Left ventricle myocardium superior (tissue), 1 donor: ENCODE results near the gene C12orf56. TPM values are rescaled to one million over a fixed set of nuclear protein-coding genes. Genes with fewer than 3 reads are reported as not detected.
"Not testable (repeated sequence)": the region's sequence is repeated elsewhere in the genome, so short reads cannot be mapped to it uniquely, and the experiment has no call there.

Source experiments
- ATAC-seq: fragments of 200-7000 bp; cut with Tn5 transposase; one replicate; pipeline ENCODE4 v1.9.1; 2020; ENCODE audit warnings: mild to moderate bottlenecking, moderate library complexity
- DNase-seq: peaks from one replicate; pipeline ENCODE4 v3.0.0-alpha.2; 2020
- intact Hi-C: fragments of 100-400 bp; cut with micrococcal nuclease; formaldehyde crosslinking; loops from one replicate; pipeline ENCODE4 v1.11.0; 2022
- total RNA-seq: library from RNA; stranded (reverse); fragmentation: NEBNext Ultra II Directional; extraction: Animal tissue kit (Norgen Biotek cat#: 25700); gene quantifications from one replicate; pipeline ENCODE4 v1.2.1, GENCODE V29; 2021
- donor health status: DM: no; HTN: yes; CAD: no; lungs with severe emphysema.

C12orf56 gene
- total RNA-seq, 1 donor from 2014 or later: not detected

DNA sequence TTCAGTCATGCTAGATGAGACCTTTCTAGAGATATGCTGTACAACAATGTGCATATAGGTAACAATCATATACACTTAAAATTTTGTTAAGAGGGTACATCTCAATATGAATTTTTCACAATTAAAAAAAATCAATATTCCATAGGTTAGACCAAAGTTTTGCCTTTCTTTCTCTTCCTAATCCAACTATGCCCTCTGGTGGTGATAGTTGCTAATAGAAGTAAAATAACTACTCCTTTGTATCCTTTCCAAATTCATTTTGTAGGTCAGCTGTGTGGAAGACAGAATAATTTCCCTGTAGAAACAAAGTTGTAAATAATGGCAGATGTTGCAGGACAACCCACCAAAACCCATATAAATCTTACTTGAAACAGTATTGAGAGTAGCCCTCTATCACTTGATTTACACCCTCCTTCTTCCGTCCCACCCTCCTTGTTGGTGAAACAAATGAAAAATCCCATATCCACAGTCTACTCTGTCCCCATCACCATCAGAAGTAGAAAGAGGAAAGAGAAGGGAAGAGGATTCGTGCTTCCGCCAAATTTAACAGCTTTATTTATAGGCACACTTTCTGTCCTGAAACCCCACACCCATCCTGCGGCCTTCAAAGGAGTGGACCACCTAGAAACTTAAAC is 134.3 kb downstream of the C12orf56 start:
- ATAC-seq (no peak), DNase-seq (no peak)
- intact Hi-C loops: loop anchor here (2.0 kb wide), 1 partner anchor 417 kb away; no protein-coding TSS in a partner anchor

DNA sequence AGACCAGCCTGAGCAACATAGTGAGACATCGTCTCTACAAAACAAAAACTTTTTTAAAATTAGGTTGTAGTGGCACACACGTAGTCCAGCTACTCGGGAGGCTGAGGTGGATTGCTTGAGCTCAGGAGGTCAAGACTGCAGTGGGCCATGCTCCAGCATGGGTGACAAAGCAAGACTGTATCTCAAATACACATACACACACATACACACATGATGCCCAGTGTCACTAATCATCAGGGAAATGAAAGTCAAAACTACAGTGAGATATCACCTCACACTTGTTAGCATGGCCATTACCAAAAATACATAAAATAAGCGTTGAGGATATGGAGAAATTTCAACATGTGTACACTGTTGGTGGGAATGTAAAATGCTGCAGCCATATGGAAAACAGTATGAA is 135.3 kb downstream of the C12orf56 start:
- intact Hi-C loops: no loop called here
- DNase-seq (no peak), ATAC-seq (no peak)

DNA sequence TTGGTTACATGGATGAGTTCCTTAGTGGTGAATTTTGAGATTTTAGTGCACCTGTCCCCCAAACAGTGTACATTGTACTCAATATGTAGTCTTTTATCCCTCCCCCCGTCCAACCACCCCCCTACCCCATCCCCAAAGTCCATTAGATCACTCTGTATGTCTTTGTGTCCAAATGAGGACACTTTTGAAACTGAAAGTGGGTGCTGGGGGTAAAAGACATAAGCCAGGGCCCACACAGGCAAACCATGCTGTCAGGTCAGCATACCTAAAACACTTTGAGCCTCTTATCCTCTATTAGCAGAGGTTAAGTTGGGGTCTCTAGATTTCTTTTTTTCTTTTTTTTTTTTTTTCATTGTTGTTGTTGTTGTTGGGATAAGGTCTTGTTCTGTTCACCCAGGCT is 137.2 kb downstream of the C12orf56 start:
- intact Hi-C loops: no loop called here
- ATAC-seq (no peak), DNase-seq (no peak)

DNA sequence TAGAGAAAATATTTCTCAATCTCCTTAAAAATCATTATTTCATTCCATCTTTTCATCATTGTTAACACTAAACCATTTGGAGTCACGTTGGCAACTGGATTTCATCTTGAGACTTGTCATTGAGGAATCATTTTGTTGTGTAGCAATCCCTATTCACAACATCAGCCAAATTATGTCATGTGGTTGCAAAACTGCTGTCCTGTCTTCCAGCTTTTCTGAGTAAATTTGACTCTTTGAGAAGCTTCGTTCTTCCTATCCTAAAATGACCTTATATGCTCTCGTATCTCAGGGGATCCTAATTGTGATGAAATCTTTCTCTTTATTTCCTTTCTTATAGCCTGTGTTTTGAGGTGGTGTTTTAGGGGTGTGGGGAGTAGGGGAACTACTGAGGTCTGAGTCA is 137.9 kb downstream of the C12orf56 start:
- intact Hi-C loops: no loop called here
- peak; percentile 91 for ATAC-seq
- no peak for DNase-seq

DNA sequence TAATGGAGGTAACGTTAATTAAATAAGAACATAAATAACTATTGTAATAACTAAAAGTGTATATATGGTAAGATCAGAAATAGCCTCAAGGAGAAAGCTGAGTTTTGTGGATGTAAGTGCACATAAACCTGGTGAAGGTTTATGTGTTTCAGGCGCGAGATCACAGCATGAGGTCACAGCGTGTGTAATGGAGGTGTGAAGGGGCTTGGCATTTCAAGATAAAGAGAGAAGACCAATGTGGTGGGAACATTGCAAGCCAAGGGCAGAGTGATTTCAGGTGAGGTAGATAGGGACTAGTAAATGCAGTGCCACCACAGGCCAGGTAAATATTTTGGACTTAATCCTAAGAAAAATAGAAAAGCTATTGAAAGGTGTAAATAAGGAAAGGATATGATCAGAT is 146.7 kb downstream of the C12orf56 start:
- DNase-seq (no peak), ATAC-seq (no peak)
- intact Hi-C loops: no loop called here

DNA sequence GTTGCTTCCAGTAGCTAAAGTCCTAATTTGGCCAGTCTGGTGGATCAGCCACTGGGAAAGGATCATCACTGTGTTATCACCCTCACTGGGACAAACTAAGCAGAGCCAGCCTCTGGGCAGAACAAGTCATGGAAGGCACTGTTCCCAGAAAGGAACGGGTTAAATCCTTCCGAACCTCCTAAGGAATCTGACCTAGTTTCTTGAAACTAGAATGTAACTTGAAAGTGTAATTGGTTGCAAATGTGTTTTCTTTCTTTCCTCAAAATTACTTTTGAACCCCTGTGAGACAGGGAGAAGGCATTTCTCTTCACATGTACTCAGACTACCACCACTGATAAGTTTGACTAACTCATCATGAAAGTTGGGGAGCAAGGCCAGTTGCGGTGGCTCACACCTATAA is 149.8 kb downstream of the C12orf56 start:
- intact Hi-C loops: no loop called here

DNA sequence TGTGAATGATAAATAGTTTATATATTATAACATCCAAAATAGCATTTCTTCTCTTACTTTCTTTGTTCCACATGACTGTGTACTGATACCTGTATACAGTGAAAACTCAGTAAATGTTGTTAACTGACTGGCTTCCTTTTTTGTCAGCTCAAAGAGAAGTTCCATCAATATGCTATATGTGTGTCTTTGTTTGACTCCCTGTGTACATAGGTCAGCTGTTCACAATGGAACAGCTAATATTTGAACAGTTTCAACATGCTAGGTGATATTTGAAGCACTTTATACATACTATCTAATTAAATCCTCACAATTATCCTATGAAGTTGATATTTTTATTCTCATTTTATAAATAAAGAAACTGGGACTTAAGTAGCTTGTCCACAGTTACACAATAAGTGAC is 153.2 kb downstream of the C12orf56 start:
- DNase-seq (no peak), ATAC-seq (no peak)
- intact Hi-C loops: no loop called here

More for the DNA sequence above, 149.8 kb downstream of the C12orf56 start:
- DNase-seq (no peak), ATAC-seq (no peak)

DNA sequence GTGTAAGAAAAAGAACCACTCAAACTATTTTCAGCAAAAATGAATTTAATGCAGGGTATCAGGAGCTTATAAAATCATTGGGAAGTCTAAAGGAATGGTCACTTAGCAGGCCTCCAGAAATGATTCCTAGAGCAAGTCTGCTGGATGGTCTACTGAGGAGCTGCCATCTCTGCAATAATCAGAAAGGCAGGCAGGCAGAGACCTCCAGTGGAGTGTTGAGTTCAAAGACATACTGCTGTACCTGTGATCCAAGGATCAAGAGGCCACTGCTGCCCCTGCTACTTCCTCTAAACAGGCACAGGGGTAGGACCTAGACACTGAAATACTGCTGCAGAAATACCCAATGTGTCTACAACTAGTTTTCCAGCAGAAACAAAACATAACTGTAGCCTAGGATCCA is 154.0 kb downstream of the C12orf56 start:
- intact Hi-C loops: no loop called here
- ATAC-seq: no peak
- DNase-seq: no peak

DNA sequence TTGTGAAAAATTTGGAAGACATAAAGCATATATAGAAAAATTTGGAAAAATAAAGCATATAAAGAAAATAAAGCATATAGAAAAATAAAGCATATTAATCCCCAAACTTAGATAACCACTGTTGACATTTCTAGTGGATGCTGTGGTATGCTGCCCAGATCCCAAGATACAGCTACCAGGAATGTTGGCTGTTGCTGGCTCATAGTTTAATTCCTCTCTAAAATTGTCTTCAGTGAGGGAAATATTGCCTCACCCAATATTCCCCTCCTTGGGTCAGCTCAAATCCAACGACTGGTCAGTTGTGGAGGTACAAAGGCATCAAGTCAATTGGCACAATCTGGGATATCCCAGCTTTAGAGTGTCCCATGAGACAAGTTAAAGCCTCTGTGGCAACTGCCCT is 158.4 kb downstream of the C12orf56 start:
- ATAC-seq: no peak
- intact Hi-C loops: no loop called here

DNA sequence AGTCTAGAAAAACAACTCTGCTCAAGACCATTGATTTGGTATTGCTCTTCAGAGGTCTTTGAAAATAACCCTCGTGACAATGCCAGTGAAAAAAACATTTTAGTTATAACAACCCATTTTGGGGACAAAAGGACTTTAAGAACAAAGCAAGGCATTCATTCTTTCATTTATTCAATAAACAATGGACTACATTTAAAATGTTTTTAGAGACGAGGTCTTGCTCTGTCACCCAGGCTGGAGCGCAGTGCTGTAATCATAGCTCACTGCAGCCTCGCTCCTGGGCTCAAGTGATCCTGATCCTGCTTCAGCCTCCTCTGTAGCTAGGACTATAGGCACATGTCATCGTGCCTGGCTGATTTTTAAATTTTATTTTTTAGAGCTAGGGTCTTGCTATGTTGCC is 160.8 kb downstream of the C12orf56 start:
- DNase-seq (no peak), ATAC-seq (no peak)
- intact Hi-C loops: no loop called here

More for the DNA sequence above, 158.4 kb downstream of the C12orf56 start:
- DNase-seq: no peak

DNA sequence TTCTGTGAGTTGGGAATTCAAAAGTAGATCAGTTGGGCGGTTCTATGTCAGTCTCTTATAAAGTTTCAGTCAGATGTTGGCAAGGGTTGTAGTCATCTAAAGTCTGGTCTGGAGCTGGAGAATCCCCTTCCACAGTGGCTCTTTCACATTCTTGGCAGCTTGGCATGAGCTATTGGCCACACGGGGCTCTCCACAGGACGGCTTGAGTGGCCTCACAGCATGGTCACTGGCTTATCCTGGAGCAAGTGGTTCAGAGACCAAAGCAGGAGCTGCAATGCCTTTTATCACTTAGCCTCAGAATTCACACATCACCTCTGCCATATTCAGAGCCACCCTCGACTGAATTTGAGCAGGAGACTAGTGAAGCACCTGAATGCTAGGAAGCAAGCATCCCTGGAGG is 161.3 kb downstream of the C12orf56 start:
- ATAC-seq (no peak), DNase-seq (no peak)
- intact Hi-C loops: no loop called here

DNA sequence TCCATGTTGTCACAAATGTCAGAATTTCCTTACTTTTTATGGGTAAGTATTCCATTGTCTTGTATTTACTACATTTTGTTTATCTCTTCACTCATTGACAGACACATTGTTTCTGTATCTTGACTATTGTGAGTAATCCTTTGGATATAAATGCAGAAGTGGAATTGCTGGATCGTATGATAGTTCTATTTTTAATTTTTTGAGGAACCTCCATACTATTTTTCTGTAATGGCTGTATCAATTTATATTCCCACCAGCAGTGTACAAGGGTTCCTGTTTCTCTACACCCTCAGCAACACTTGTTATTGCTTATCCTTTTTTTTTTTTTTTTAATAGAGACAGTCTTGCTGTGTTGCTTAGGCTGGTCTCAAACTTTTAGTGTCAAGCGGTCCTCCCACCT is 164.9 kb downstream of the C12orf56 start:
- ATAC-seq (no peak), DNase-seq (no peak)
- intact Hi-C loops: no loop called here

DNA sequence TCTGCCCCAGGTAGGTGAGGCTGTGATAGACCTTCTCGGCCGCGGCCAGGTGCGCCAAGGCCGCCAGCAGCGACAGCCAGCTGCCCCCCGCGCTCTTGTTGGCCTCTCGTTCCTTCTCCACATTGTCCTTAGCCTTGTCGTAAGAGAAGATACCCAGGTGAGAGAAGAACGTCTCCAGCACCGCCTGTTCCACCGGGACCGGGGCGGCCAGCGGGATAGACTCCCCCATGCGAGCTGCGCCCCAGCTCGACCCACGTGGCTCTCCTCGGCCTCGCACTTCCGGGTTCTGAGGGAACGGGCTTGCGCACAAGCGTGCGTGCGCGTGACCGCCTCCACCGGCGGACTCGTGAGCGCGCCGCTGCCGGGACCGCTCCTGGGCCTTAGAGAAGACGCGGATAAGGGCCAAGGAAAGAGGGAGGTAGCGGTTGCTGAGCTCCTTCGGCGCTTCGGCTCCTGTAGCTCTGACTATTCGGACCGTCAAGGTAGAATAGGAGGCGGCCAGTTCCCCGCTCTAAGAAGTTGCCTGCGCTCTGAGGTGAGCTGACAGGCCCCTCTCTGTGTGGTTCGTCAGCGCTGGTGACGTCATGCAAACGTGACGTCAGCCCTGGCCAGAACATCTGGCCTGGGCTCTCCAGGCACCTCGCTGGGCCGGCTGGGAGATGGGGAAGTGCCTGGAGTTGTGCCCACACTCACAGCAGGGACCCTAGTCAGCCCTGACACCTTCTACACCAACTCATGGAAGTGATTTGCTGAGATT is 168.4 kb downstream of the C12orf56 start, which contains the start of gene KICS2:
TSS of gene KICS2 (minus strand) at position 288 of the 757 bp plus-strand sequence. CDS start at position 229, 59 bp downstream.
- peak; percentile 97 for DNase-seq
- intact Hi-C loops: no loop called here
- ATAC-seq: peak; percentile 100

DNA sequence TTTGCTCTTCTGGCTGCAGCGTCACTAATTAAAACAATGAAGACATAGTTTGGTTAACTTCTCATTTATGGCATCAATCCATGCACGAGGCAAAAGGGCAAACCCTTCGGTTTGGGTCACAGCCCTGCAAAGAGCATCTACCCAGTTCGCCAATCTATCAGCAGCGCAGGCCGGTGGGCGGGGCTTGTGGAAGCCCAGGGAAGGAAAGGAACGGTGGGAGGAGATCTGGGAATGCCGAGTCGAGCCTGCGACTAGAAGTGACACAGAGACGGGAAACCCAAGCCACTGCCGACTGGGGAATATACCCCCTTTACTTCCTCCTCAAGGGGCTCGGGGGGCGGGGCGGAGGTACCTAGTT is 168.9 kb downstream of the C12orf56 start:
- DNase-seq (peak; percentile 92), ATAC-seq (peak; percentile 92)
- intact Hi-C loops: no loop called here

DNA sequence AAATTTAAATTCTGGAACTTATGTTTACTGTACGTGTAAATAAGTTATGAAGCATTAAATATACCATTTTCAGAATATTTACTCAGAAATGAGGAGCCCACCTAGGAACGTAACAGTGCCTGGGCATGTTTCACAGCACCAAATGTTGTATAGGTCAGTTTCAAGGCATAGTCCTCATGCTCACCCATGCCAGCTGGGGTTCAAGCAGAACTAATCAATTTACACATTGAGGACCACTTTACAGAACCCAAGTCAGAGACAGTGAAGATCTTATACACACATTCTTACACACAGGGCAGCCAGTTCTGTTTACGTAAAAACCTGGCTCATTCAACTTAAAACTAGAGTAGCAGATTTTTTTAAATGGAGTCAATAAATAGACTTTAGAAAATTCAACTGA is 170.5 kb downstream of the C12orf56 start:
- intact Hi-C loops: no loop called here
- DNase-seq (no peak), ATAC-seq (no peak)

DNA sequence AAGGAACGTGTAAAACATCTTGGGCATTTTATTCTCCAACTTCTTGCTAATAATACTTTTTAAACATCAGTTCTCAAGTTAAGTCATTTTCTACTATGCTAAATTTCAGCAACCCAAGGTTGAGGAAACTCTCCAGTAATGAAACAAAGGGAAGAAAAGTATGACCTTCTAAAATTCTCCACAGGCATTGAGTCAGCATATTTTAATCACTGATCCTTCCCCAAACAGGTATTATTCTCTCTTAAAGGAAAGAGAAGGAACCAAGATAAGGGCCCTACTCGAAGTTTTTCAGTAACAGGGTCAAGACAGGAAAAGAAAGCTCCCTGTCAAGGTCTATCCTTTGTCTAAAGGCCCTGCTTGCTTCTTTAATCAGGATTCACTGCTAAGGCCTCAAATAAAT is 171.4 kb downstream of the C12orf56 start:
- ATAC-seq (no peak), DNase-seq (no peak)

DNA sequence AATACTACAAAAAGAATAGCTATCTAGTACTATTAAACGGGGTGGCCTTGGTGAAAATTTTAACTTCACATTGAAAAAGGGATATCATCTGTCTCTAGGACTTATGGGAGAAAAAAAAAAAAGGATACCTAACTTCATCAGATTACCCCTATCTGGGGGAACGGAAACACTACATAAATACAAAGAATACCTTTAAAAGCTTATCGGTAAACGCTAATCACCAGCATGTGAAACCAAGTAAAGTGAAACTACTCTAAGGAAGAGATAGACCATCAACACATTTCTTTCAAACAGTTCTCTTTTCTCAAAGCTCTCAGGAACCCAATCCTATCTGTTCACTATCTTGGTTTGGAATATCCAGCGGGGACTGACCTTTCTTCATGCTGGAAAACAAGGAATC is 172.0 kb downstream of the C12orf56 start:
- ATAC-seq: no peak
- intact Hi-C loops: no loop called here

More for the DNA sequence above, 171.4 kb downstream of the C12orf56 start:
- intact Hi-C loops: no loop called here

DNA sequence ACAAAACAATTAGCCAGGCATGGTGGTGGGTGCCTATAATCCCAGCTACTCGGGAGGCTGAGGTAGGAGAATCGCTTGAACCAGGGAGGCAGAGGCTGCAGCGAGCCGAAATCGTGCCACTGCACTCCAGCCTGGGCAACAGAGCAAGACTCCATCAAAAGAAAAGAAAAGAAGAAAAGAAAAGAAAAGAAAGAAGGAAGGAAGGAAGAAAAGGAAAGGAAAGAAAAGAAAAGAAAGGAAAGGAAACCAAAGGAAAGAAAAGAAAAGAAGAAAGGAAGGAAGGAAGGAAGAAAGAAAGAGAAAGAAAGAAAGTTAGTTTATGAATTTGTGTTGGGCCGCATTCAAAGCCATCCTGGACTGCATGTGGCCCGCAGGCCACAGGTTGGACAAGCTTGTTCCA is 172.9 kb downstream of the C12orf56 start:
- ATAC-seq, DNase-seq, intact Hi-C loops: not testable (repeated sequence)

More for the DNA sequence above, 172.0 kb downstream of the C12orf56 start:
- no peak for DNase-seq

DNA sequence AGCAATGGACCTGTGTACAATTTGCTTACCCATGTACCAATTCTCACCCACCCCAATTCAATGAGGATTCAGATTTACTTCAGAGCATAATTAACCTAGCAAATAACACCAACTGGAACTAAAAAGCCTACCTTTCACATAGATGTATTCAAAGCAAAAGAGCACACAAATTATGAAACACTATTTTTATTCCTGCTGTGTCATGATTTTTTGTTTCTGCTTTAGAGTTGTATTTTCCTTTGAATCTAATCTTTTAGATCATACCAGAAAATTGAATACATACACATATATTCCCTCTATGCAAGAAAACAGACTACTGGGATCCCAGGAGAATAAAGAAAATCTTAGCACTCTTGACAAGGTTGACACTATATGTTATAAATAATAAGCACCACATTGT is 174.3 kb downstream of the C12orf56 start:
- intact Hi-C loops: no loop called here
- ATAC-seq (no peak), DNase-seq (no peak)
